ENCODE measurements around the gene DOCK2. TPM values are rescaled to one million over a fixed set of nuclear protein-coding genes. Genes with fewer than 3 reads are reported as not detected.

The DOCK2 gene
- total and polyA plus RNA-seq, 2 of the 8 experiments (the other 6 are each of a cell fraction or from before 2014, with no cell fraction given) = 3.9 to 5.7 TPM

- Histone ChIP-seq H2BK12ac (ENCODE audit: low read depth, low read length) (no peak overlapping the region), H3K56ac (replicated peaks; ENCODE audit: insufficient read length, low read depth, low read length) (no peak overlapping the region), H2BK20ac (ENCODE audit: low read length) (no peak overlapping the region), H2BK120ac (replicated peaks; ENCODE audit: low read depth, low read length) (no peak overlapping the region), H3K27me3 (replicated peaks in 1 of 4; ENCODE audit: control insufficient read depth in 3 of 4, extremely low read depth in 1 of 4, insufficient read depth in 3 of 4, low read length in 3 of 4) (no peaks in the 10 kb centered on the region; a peak in 1 of 7 replicates), H4K5ac (ENCODE audit: insufficient read length, low read depth, low read length) (no peak overlapping the region), H2BK15ac (ENCODE audit: low read length) (no peak overlapping the region), H3K9ac (replicated peaks in 1 of 4; ENCODE audit: extremely low read depth in 1 of 4, low read depth in 3 of 4, low read length in 3 of 4) (no peak overlapping the region), H2AFZ (ENCODE audit: low read length) (no peak overlapping the region), H3K27ac (ENCODE audit: low read depth, low read length) (no peak overlapping the region), H4K8ac (ENCODE audit: extremely low read depth, insufficient read depth, low read length) (no peak overlapping the region), H3K14ac (ENCODE audit: insufficient read length) (no peak overlapping the region), H3K4me2 (ENCODE audit: insufficient read depth in 1 of 2, low read depth in 2 of 2, low read length in 2 of 2) (no peak overlapping the region), H4K20me1 (replicated peaks in 1 of 2; ENCODE audit: control insufficient read depth in 1 of 2, insufficient read depth in 2 of 2, low read length in 2 of 2) (no peaks in the 10 kb centered on the region), H3K36me3 (ENCODE audit: control insufficient read depth in 2 of 4, insufficient read depth in 4 of 4, low read length in 3 of 4) (no peaks in the 10 kb centered on the region), H3K79me1 (ENCODE audit: low read depth, low read length) (no peaks in the 10 kb centered on the region), H3K23ac (ENCODE audit: insufficient read length) (no peak overlapping the region), H3K4me1 (replicated peaks in 1 of 4; ENCODE audit: control insufficient read depth in 3 of 4, insufficient read depth in 4 of 4, low read length in 3 of 4) (peaks cover 0 to 3% (median 2%) of the 10 kb centered on the region in 4 experiments; a peak in 1 of 7 replicates), H2BK5ac (ENCODE audit: low read depth, low read length) (no peak overlapping the region), H3K23me2 (ENCODE audit: low read depth, low read length) (no peaks in the 10 kb centered on the region), H3K4ac (replicated peaks; ENCODE audit: insufficient read length, low read depth, low read length) (no peak overlapping the region), H3K79me2 (ENCODE audit: control insufficient read depth in 1 of 2, insufficient read depth in 2 of 2, low read length in 2 of 2) (no peaks in the 10 kb centered on the region), H4K91ac (replicated peaks; ENCODE audit: insufficient read length, low read length) (no peak overlapping the region), H3K18ac (ENCODE audit: extremely low read depth, low read length) (no peak overlapping the region), H3K9me3 (ENCODE audit: insufficient read depth in 2 of 2, low read depth in 1 of 2, low read length in 1 of 2) (no peaks in the 10 kb centered on the region), H2AK5ac (ENCODE audit: low read depth, low read length) (no peak overlapping the region), H3K4me3 (ENCODE audit: extremely low read depth in 1 of 4, insufficient read depth in 2 of 4, low read depth in 3 of 4, low read length in 4 of 4) (no peak overlapping the region)
- FAIRE-seq (no peak), DNase-seq (ENCODE audit: low read depth in 1 of 2, low spot score in 2 of 2) (no peak)
- CTCF ChIA-PET (ENCODE audit: partially characterized antibody) = interaction anchor here (2.6 kb wide), 1 partner anchor 20 kb away, joined by 9 read pairs; the partner anchor contains the start of gene INSYN2B
- POLR2A ChIA-PET (ENCODE audit: partially characterized antibody) = no interaction called here
- 95% methylated on average over 2 of the region's 2 CpGs; no CpG with 5 or more reads in 1 of the 2 experiments for WGBS, 2 experiments (ENCODE audit: extremely low coverage in 1 of 2, insufficient coverage in 1 of 2, insufficient read length in 1 of 2, insufficient replicate concordance in 2 of 2, low coverage in 1 of 2, low lambda C conversion rate in 2 of 2, missing lambda C conversion rate in 1 of 2)
- no peak for TF ChIP-seq TCF12 (IDR thresholded peaks at IDR 0.05; ENCODE audit: low read depth, low read length)
Observed at GRCh38 chr5:169960659-169961058, 323.6 kb downstream of the DOCK2 start.
